GM21447 (cell line): ENCODE measurements around the gene NAA25.
"Not testable (repeated sequence)": the region's sequence is repeated elsewhere in the genome, so short reads cannot be mapped to it uniquely, and the experiment has no call there.

Source experiments
- ATAC-seq: cut with Tn5 transposase; IDR thresholded peaks from one replicate; pipeline ENCODE4 v1.9.1; 2021; ENCODE audit not compliant: unreplicated experiment

Gene NAA25

DNA sequence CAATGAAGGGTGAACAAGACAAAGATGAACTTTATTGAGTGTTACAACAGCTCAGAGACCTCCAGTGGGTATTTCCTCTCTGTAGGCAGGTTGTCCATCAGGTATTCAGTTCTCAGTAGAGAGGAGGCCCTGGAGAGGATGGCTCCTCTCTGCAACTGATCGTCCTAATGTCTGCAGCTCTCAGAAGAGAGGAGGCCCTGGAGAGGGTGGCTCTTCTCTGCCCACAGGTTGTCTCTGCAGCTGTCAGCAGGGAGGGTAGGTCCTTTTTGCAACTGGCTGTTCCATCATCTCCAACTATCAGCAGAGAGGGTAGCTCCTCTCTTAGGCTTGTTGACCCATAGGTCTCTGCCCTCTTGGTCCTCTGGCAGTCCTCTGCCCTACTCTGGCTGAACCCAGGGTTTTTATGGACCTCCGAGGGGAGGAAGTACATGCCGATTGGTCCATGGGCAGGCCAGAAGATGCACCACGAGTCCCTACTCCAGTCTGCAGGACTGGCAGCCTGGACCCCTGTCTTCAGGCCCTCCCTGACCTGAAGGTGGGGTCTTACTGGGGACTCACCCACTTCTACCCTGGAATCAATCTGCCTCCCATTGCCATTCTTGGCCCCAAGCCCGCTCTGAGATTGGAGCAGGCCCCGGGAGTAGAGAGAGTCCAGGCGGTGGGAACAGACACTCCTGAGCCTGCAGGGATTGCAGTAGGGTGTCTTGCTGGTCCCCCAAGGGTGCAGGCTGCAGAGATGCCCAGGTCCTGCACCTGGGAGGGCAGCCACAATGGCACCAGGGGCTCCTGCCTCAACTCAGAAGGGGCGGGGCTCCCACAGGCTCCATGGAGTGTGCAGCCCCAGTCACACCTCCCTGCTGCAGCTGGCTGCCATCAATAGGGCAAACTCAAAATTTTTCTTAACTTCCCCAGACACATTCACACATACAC lies 97.9 kb downstream of the NAA25 start:
- ATAC-seq, result no peak

DNA sequence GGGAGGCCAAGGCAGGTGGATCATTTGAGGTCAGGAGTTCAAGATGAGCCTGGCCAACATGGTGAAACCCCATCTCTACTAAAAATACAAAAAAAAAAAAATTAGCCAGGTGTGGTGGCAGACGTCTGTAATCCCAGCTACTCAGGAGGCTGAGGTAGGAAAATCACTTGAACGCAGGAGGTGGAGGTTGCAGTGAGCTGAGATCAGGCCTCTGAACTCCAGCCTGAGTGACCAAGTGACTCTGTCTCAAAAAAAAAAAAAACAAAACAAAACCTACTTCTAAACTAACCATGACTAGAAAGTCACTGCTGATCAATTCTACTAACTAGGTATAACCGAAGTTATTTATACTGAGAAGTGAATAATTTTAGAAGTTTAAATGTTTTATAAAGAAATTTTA lies 99.0 kb downstream of the NAA25 start:
- not testable (repeated sequence) for ATAC-seq

DNA sequence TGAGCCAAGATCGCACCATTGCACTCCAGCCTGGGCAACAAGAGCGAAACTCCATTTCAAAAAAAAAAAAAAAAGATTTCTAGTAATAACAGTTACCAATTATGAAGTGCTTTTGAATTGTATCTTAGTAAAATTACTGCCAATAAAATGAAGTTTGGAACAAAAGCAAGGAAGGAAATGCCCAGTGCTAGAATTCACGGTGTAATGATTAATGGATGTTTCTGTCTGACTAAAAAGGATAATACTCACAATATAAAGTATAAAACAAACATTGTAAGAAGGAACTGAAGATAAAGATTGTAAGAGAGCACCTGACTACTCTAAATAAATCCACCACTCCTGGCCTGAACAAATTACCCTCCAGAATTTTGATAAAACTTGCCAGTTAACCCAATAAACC lies 99.7 kb downstream of the NAA25 start:
- ATAC-seq, result no peak

DNA sequence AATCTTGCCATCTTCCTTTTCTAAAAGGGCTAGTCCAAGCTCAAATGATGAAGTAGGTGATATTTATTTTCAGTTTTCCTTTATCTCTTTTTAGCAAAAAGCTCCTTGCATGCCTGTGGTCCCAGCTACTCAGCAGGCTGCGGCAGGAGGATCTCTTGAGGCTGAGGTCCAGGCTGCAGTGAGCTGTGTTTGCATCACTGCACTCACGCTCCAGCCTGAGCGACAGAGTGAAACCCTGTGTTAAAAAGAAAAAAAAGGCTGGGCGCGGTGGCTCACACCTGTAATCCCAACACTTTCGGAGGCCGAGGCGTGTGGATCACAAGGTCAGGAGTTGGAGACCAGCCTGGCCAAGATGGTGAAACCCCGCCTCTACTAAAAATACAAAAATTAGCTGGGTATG lies 100.6 kb downstream of the NAA25 start:
- no peak for ATAC-seq

DNA sequence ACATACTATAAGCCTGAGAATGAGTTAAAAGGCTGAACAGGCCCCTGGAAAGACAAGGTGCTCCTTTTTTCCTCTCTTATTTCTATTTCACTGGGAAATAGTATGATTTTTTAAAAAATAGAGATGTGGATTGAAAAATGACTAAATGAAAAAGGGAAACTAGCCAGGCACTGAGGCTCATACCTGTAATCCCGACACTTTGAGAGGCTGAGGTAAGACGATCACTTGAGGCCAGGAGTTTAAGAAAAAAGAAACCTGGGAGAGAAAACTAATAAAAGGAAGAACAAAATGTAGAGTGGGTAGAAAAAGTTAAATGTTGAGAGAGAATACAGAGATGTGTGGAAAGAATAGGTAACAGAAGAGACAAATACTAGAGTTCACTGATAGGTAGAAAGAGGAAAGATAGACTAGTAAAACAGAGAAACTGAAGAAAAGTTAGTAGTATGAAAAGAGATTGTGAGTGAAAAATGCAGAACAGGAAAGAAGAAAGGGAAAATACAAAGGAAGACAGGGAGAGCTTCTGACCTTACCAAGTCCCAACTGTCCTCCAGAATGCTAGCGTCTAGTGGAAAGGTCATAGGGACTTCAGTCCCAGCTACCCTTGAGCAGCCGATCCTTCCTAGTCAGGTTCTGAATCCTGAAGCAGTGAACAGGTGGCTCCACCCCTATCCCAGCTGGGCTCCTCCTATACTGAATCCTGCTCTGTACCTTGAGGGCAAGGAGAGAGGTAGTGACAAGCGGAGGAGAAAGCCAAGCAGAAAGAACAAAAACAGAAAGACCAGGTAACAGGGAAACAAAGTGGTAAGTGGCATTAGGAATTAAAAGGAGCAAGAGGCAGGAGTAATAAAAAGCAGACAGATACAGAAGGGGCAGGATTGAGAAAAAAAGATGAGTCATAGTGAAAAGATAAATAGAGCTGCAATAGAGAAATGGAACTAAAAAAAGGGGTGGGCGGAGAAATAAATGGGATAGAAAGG lies 102.9 kb downstream of the NAA25 start:
- no peak for ATAC-seq

DNA sequence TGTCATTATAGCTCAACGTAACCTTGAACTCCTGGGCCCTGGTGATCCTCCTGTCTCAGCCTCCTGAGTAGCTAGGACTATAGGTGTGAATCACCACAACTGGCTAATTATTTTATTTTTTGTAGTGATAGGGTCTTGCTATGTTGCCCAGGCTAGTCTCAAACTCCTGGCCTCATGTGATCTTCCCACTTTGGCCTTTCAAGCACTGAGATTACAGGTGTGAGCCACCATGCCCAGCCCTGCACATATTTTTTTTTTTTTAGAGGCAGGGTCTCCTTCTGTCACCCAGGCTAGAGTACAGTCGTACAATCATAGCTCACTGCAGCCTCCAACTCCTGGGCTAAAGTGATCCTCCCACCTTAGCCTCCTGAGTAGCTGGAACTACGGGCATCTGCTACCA lies 104.5 kb downstream of the NAA25 start:
- ATAC-seq, result no peak

DNA sequence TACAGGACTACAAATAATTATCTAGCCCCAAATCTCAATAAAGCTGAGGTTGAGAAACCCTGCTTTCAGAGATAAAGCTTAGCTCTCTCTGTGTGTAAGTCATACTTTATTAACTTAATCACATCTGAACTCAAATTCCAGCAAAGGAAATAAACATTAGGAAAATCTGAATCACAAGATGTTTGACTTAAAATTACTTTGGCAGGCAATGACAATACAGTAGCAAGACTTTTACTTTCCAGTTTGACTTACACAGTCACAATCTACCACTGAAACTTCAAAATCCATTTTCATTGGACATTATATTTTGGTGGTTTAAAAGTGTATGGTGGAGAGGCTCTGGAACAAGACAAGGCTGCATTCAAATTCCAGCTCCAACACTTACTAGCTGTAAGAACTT lies 107.0 kb downstream of the NAA25 start:
- ATAC-seq, result no peak

DNA sequence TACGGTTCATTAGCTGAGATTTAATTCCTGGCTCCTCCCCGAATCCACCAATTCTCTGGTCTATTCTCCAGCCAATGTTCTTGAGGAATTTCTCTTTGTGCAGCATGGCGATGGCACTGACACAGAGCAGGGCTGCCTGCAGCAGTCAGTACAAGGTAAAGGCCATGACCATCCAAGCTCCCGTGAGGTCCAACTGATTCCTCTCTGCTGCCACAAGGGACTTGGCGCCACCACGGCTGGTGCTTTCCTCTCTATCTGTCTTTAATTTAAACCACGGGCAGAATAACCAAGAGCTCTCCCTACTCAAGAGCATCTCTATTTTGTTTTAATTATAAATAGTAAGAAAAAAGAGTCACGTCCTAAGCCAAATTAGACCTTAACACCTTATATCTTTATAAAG lies 107.8 kb downstream of the NAA25 start:
- ATAC-seq, result no peak

DNA sequence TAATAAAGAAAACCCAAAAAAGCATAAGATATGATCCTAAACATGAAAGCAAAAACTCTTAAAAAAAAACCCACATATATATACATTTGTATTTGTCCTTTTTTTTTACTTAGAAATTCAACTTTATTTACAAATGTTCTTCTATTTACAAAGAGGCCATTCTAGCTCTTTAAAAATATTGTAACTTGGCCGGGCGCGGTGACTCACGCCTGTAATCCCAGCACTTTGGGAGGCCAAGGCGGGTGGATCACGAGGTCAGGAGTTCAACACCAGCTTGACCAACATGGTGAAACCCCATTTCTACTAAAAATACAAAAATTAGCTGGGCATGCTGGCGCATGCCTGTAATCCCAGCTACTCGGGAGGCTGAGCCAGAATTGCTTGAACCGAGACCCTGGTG lies 109.5 kb downstream of the NAA25 start:
- ATAC-seq, result not testable (repeated sequence)

DNA sequence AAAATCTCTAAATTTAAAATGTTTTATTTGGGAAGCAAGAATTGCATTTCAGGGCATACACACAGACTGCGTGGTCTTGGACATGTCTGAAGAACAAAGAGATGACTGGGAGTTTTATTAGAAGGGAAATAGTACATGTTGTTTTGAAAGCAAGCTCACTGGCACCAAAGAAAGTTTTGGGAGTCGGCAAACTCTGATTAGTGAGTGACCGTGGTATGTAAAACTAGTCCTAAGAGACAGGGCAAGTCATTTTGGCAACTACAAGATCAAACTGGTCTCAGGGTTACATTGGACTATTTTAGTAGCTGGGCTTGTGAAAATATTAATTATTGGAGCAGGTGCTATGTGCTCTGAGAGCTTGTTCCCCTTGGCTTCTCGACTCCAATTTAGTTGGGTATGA lies 110.6 kb downstream of the NAA25 start:
- ATAC-seq, result no peak

DNA sequence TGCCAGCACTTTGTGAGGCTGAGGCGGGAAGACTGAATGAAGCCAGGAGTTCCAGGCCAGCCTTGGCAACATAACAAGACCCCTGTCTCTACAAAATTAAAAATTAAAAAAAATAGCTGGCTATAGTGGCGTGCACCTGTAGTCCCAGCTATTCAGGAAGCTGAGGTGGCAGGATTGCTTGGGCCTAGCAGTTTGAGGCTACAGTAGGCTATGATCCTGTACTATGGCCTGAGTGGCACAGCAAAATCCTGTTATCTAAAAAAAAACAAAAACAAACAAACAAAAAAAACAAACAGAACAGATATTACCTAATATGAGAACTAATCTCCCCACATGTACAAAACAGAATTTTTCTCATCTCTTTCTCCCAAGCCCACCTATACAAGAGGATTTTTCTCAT lies 111.3 kb downstream of the NAA25 start:
- no peak for ATAC-seq

DNA sequence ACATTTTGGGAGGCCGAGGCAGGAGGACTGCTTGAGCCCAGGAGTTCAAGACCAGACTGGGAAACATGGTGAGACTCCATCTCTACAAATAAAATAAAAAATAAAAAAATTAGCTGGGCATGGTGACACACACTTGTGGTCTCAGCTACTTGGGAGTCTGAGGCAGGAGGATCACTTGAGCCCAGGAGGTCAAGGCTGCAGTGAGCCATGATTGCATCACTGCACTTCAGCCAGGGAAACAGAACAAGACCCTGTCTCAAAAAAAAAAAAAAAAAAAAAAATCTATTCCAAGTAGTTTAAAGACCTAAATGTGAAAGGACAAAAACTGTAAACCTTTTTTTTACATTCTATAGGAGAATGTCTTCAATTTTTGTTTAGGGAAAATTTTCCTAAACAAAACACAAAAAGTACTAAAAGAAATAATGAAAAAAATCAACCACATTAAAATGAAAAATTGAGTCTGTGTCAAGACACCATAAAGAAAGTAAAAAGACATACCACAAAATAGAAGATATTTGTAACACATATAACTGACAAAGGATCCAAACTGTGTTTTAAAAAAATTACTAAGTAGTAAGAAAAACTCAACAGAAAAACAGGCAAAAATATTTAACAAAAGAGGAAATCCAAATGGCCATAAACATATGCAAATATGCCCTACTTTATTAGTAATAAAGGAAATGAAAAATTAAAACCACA lies 112.7 kb downstream of the NAA25 start:
- no peak for ATAC-seq

DNA sequence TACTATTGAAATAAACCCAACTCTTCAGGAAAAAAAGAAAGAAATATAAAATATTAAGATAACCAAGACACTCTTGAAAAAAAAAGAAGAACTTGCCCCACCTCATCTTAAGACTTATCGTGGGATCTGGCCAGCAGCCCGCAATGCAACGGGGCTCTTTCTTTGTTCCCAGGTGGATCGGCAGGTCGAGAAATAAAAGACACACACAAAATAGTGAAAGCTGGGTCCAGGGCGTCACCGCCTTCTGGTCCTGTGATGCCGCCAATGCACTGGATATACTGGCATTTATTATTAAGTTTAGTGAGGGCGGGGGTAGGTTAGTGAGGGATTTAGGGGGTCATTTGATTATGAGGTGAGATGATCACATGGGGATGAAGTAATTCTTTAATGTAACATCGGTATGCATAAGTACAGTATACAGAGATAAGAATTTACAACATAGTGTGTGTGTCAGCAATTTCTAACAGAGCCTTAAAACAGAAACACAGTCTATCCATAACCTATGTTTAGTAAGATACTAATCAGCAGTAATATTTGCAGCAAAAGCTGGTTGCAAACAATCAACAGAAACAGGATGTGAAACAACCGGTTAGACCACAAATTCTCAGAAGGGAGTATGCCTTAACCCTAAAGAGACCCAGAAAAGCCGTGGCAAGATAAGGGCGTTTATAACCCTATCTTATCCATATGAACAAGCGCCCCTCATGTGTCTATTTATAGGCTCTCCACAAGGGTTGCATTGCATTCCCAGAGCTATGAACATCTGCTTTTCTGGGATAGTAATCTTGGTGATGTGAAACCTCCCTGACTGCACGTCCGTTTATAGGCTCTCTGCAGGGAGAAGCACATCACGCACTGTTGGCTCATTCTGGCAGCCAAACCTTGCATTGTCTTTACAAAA lies 114.1 kb downstream of the NAA25 start:
- peak; percentile 56 for ATAC-seq

DNA sequence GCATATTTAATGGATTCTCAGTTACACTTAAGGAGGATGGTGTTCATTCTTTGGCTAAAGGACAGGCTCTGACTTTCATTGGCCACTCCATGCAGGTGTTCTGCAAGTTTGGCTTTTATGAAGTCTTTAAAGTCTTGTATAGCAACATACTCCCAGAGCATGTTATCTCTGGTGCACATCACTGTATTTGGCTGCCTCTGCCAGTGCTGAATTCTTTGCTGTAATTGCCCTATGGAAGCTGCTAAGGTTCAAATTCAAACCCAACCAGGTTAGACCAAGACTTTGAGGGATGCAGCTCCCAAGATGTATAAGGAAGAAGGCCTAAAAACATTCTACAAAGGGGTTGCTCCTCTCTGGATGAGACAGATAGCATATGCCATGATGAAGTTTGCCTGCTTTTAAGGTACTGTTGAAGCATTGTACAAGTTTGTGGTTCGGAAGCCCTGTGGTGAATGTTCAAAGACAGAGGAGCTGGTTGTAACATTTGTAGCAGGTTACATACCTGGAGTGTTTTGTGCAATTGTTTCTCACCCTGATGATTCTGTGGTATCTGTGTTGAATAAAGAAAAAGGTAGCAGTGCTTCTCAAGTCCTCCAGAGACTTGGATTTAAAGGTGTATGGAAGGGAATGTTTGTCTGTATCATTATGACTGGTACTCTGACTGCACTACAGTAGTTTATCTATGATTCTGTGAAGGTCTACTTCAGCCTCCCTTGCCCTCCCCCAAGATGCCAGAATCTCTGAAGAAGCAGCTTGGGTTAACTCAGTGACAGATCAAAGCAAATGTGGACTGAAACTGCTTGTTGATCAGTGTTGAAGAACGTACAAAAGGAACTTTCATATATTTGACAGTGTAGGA lies 115.1 kb downstream of the NAA25 start:
- peak; percentile 68 for ATAC-seq

DNA sequence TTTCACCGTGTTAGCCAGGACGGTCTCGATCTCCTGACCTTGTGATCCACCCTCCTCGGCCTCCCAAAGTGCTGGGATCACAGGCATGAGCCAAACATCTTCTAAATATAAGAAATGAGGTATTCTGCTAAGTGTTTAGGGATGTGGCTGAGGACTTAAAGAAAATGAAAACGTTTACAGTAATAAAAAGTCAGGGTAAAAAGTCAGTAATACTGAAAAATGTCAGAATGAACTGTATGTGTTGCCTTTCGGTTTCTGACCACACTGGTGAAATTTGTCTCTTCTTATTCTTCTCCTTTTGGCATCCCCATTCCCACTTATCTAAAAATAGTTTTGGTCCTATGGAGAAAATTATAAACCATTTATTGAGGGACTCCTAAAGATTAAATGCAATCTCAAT lies 116.1 kb downstream of the NAA25 start:
- no peak for ATAC-seq

DNA sequence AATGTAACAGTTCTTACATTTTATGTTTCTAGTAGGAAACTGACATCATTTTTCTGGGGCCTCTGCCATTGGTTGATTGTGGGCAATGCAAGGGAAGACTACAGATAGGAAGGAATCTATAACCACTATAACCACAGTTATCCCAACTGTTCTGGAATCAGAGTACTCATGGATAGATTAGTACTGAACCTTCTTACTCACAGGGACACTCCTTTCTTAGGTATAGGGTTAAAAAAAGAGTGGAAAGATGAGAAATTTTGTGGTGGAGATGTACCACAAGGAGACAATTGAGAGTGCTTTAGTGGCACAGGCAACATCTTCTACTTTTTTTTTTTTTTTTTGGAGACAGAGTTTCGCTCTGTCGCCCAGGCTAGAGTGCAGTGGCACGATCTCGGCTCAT lies 116.6 kb downstream of the NAA25 start:
- ATAC-seq, result no peak

DNA sequence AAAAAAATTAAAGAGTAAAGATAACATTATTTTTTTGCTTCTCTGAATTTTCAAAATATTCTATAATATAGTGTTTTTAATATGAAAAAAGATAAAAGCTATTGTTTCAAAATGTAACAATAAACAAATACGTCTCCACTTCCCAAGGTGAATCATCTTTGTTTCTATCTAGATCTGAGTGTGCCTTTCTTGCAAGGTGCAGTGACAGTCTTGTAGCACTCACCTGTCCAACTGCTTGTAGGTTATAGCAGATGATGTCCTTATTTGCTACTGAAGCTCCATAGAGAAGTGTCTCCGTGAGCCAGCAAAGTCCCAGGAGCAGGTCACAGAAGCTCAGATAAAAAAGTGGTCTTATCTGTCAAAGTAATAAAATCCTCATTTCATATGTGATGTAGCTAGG lies 117.0 kb downstream of the NAA25 start:
- ATAC-seq, result no peak

DNA sequence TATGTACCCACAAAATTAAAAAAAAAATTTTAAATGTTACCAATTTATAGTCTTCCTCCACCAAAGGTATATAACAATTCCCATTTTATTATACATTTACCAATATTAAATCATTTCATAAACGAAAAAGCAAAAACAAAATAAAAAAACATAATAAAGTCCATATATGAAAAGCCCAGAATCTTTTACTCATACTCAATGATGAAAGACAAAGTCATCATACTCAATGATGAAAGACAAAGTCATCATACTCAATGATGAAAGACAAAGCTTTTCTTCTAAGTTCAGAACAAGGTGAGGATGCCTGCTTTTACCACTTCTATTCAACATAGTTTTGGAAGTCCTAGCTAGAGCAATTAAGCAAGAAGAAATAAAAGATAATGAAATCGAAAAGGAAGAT lies 123.8 kb downstream of the NAA25 start:
- ATAC-seq, result no peak

DNA sequence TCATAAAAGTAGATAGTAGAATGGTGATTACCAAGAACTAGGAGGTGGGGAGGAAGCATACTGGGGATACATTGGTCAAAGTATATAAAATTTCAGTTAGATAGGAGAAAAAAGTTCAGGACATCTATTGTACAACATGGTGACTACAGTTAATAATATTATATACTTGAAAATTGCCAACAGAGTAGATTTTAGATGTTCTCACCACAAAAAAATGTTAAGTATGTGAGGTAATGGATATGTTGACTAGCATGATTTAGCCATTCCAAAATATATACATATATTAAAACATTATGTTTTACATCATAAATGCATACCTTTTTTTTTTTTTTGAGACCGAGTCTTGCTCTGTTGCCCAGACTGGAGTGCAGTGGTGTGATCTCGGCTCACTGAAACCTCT lies 126.6 kb downstream of the NAA25 start:
- ATAC-seq, result no peak
